Measurements from ENCODE around the gene CLK3.

GRCh38 chr15:74657846-74658245 is 42.2 kb downstream of the CLK3 start:
- TF ChIP-seq ZNF274 (IDR thresholded peaks at IDR 0.05; ENCODE audit: low read depth, low read length) (no peak), YY1 (IDR thresholded peaks at IDR 0.05; ENCODE audit: insufficient read depth, insufficient read length) (no peak), SUZ12 (IDR thresholded peaks at IDR 0.05; ENCODE audit: extremely low read depth, insufficient read depth, insufficient read length) (no peak)

Measured in NT2/D1 (cell line).